NOMO-1 treated with dmso at 0.1 percent for 144 hours (cell line): ENCODE measurements around the gene EPSTI1.
A peak's percentile ranks its signal among the peaks of the same experiment; 100 is the strongest.
"Not testable (repeated sequence)": the region's sequence is repeated elsewhere in the genome, so short reads cannot be mapped to it uniquely, and the experiment has no call there.

ENCODE experiments used
- DNase-seq: peaks from one replicate; lab custom pipeline; 2025; ENCODE audit not compliant: unreplicated experiment; lab: John Stamatoyannopoulos, UW

Gene EPSTI1, protein sequence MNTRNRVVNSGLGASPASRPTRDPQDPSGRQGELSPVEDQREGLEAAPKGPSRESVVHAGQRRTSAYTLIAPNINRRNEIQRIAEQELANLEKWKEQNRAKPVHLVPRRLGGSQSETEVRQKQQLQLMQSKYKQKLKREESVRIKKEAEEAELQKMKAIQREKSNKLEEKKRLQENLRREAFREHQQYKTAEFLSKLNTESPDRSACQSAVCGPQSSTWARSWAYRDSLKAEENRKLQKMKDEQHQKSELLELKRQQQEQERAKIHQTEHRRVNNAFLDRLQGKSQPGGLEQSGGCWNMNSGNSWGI

DNA sequence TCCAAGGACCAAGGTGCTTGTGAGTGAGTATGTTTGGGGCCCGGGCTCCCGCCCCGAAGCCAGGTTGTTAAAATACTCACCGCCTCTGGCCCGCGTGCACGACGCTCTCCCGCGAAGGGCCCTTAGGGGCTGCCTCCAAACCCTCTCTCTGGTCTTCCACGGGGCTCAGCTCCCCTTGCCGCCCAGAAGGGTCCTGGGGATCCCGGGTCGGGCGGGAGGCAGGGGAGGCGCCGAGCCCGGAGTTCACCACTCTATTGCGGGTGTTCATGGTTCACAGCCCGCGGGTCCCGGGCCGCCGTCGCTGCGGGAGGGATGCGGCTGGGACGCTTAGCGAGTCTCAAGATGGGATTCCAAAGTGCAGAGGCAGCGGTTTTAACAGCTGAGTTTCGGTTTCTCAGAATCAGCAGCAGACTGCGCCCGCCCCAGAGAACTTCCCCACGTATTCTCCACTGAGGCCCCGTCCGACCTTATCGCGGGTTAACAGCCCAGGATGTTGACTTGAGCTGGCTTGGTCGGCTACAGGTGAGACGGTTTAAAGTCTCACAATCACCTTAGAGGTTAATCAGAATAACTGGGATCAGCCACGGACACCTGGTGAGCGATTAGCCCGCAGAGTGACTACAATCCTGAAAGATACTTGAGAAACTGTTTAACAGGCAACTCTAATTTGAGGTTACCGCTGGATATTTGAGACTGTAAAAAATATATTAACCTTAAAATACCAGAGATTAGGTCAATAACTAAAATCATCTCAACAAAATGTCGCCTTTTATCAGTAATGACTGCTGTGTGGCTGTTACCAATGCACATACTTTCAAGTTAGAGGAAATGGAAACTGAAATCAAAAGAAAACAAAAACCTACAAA, at the start of gene EPSTI1:
EPSTI1 (minus strand) TSS at position 344 of the 866 bp plus-strand sequence; CDS start at position 268, 76 bp downstream.
- DNase-seq: peak; percentile 39

DNA sequence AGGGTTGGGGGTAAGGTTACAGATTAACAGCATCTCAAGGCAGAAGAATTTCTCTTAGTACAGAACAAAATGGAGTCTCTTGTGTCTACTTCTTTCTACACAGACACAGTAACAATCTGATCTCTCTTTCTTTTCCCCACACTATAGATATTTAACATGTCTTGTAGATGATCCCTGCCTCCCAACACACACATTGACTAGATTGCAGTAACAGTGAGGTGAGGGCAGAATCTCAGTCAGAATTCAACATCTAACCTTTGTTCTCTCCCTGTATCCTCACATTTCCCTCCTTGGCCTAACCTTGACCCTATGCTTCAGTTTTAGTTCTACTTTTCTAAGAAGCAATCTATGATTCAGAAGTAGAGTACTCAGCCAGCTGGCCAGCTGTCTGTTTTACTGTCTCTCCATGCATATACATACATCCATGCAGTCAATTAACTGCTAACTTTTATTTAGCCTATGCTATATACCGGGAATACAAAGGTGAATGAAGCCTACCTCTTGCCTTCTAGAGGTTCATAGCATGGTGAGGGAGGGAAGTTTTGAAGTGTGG, 49.4 kb upstream of the EPSTI1 start:
- DNase-seq: no peak

DNA sequence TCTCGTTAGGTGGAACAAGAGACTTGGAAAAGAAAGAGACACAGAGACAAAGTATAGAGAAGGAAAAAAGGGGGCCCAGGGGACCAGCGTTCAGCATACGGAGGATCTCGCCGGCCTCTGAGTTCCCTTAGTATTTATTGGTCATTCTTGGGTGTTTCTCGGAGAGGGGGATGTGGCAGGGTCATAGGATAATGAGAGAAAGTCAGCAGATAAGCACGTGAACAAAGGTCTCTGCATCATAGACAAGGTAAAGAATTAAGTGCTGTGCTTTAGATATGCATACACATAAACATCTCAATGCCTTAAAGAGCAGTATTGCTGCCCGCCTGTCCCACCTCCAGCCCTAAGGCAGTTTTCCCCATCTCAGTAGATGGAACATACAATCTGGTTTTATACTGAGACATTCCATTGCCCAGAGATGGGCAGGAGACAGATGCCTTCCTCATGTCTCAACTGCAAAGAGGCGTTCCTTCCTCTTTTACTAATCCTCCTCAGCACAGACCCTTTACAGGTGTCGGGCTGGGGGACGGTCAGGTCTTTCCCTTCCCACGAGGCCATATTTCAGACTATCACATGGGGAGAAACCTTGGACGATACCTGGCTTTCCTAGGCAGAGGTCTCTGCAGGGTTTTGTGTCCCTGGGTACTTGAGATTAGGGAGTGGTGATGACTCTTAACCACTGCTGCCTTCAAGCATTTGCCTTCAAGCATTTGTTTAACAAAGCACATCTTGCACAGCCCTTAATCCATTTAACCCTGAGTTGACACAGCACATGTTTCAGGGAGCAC, 48.7 kb upstream of the EPSTI1 start:
- DNase-seq: not testable (repeated sequence)

DNA sequence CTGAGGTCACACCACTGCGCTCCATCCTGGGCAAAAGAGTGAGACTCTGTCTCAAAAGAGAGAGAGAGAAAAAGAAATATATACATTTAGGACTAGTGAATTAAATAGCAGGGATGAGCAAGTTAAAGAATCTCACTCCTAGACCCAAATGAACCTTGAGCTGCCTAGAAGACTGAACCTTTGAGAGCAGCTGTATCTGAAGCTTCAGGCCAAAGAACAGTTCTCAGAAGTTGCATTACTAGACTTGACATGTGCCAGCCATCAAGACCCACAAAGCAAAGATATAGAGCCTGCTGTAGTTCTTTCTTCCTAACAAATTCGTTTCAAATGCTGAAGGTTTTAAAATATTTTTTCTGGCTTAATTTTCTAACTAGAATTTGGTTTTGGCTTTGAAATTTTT, 47.9 kb upstream of the EPSTI1 start:
- no peak for DNase-seq

DNA sequence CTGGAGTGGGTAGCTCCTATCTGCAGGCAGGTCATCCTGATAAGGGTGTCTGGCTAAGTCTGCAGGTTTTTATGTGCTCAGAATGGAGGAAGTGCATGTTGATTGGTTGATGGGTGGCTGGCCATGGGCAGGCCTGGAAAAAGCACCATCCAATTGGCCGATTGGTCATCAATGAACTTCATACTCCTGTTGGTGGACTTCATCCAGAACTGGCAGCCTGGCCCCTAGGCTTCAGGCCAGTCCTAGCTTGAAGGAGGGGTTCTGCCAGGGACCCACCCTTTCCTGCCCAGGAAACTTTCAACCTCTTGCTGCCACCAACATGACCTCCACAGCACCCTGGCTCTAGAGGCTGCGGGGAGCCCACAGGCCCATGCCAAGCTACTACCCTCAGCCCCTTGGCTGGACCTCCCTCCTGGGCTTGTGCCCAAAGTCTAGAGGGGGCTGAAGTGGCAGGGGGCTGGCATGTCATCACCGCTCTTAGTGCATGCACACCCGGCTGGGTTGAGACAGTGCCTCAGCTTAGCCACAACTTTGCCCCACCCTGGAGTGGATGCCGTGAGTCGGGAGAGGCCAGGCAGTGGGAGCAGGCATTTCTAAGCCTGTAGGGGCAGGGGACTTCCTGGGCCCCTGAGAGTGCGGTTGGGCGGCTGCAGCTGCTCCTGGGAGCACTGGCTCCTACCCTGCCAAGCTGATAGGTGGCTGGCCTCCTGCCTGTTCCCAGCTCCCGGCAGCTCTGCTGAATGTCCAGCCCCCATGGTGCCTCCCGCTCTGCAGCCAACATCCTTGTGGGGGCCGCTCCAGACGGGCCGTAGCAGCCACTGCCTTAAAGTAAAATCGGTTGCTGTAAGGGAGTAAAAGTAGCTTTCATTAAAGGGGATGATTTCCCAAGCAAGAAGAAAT, 44.6 kb upstream of the EPSTI1 start:
- no peak for DNase-seq

DNA sequence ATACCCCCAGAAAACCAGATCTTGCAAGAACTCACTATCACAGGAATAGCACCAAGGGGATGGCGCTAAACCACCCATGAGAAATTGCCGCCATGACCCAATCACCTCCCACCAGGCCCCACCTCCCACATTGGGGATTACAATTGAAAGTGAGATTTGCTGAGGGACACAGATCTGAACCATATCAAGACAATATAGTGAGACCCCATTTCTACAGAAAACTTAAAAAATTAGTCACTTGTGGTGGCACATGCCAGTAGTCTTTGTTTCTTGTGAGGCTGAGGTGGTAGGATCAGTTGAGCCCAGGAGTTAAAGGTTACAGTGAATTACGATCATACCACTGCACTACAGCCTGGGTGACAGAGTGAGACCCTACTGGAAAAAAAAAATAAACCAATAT, 41.0 kb upstream of the EPSTI1 start:
- no peak for DNase-seq

DNA sequence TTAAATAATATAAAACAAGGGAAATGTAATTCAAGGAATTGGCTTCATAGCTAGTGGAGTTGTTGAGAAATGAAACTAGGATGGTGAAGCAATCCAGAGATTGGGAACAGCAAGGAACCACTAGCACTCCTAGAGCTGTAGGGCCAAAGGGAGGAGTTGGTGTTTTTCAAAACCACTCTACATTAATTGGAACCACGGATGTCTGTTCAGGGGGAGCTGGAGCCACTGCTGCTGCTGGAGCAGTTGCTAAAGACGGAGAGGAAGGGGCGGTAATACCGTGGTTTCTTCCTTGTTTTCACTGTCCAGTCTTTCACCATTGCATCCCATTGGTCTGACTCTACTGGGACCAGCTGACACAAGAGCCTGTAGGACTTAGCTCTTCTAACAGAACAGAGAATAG, 39.8 kb upstream of the EPSTI1 start:
- DNase-seq: no peak

DNA sequence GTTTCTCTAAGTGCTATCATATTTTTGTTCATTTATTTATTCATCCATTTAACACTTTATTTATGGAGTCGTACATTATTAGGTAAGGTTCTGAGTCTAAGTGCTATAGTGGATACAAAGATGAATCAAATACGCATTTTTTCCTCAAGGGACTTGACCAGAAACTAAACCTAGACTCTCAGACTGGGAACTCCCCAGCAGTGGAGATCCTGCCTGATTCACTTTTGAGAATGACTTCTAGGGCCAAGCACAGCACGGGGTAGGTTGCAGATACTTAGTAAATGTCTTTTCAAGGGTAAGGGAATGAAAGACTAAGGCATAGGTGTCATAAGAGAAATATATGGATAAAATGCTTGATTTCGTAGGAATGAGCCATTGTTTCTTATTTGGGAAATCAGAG, 38.5 kb upstream of the EPSTI1 start:
- no peak for DNase-seq

DNA sequence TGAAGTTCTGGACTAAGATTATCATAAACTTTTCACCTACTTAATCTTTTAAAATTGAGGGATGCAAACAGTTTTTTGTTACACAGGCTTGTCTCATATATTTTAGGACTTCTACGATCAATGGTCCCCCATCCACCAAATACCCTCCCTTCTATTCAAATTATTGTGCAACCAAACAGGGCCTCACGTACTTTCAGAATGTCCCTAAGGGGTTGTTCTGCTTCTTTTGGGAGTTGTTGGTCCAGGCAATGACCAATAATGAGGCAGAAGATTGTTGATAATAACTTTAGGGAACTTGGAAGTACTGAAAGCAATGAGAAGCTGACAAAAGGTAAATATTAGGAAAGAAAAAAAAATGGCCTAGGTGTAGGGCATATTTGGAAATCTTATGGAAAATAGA, 34.2 kb upstream of the EPSTI1 start:
- DNase-seq: peak; percentile 12

DNA sequence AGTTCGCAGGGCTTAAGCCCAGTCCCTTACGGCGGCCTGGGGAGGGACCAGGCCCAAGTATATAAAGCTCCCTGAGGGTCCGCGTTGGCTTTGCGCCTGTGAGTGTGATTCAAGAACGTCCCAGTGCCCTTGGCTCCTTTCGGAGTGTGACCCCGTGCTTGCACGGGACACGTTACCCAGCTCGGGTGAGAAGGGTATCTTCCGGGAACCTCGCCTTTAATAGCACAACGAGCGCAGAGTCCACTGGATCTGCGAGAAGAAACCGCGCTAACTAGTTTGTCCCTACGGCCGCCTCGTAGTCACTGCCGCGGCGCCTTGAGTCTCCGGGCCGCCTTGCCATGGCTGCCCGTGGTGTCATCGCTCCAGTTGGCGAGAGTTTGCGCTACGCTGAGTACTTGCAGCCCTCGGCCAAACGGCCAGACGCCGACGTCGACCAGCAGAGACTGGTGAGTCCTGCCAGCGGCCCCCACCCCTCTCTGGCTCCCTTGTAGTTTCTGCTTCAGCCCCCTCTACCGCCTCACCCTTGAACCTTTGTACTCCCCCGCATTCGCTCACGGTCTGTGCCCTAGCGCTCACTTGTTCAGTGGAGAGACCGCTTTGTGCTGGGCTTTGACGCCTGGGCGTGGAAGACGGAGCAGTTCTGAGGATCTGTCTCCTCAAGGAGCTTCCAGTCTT, 31.4 kb upstream of the EPSTI1 start, which contains the start of gene DNAJC15:
DNAJC15 (plus strand) TSS at position 298 of the 675 bp plus-strand sequence; CDS start at position 339, 41 bp downstream.
- DNase-seq: peak; percentile 68

DNA sequence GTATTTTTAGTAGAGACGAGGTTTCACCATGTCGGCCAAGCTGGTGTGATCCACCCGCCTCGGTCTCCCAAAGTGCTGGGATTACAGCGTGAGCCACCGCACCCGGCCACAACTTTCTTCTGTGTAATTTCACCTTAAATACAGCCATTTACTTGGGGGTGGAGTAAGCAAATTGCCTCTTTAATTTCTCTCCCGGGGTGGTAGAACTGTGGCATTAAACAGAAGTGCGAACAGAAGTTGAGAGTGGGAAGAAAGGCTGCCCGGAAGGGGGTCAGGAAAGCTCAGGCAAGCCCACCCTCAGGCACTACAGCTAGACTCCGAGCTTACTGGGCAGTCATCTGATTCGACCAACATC, 30.9 kb upstream of the EPSTI1 start:
- DNase-seq: no peak

DNA sequence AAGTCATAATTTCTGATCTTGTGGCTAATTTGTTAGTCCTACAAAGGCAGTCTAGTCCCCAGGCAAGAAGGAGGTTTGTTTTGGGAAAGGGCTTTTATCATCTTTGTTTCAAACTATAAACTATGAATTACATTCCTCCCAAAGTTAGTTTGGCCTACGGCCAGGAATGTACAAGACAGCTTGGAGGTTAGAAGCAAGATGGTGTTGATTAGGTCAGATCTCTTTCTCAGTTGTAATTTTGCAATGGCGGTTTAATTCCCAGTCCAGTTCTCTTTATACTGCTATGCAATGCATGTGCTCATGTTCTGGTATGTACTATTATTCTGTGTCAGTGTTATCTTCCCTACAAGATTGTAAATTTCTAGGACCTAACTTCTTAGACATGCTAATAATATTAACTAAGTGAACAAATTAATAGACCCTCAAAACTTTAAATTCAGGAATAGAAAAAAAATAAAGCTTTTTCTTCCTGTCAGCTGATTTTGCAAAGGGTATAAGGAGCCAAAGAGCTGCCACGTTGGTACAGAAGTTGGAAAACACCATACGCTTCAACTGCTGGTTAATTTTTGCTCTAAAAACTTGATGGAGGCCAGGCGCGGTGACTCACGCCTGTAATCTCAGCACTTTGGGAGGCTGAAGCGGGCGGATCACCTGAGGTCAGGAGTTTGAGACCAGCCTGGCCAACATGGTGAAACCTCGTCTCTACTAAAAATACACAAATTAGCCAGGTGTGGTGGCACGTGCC, 30.1 kb upstream of the EPSTI1 start:
- DNase-seq: no peak

DNA sequence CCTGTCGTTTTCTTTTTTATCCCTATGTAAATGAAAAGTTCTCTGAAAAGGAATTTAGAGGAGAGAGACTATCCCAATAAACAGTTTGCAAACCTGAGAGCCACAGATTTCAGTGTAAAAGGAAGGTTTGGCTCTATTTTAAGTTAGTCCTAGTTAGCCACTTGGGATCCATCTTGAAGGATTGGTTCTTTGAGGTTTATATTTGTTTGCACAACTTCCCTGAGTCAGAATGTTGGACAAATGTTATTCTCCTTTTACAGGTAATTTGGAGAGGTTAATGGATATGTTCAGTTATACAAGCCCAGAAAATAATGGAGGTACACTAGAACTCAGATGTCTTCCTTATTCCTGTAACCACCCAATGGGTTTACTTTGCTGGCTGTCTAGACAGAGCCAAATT, 28.8 kb upstream of the EPSTI1 start:
- DNase-seq: no peak

DNA sequence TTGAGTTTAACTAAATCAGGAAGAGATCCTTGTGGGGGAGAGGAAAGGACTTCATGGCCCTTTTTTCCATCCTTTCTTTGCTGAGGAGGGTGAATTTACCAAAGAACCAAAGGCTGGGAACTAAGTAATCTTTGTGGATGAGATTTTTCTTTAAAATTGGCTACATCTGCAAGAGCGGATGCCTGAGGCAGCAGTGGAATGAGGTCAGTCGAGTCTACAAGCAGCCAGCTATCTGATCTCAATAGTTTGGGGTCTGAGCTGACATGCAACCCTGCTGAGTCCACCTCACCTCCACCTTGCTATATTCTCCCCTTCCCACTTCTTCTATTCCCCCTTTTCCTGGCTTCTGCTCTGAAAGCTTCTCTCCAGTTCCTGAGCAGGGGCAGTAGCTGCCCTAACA, 27.8 kb upstream of the EPSTI1 start:
- no peak for DNase-seq

DNA sequence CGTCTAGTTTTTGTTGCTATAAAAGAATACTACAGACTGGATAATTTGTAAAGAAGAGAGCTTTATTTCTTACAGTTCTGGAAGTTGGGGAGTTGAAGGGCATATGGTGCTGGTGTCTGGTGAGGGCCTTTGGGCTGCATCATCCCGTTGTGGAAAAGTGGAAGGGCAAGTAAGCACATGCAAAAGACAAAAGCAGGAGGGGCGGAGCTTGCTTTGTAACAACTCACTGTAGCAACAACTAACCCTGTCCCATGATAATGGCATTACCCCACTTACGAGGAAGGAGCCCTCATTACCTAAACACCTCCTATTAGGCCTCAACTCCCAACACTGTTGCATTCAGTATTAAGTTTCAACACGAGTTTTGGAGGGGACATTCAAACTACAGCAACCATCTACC, 24.2 kb upstream of the EPSTI1 start:
- DNase-seq: no peak

DNA sequence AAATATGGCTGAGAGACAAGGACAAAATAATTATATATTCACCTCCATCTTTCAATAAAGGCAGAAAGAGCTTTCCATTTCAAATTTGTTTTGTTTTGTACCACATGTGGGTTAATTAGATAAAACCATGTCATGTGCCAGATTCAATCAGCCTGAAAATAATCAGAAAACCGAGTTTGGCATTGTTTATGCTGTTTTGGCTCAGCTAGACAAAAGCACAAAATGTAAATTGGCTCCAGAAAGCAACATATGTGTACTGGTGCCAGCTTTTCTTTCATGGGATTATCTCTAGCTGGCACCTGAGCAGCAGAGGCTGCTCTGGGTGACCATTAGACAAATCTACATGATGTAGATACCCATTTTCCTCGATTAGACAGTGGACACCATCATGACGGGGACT, 22.1 kb upstream of the EPSTI1 start:
- no peak for DNase-seq

DNA sequence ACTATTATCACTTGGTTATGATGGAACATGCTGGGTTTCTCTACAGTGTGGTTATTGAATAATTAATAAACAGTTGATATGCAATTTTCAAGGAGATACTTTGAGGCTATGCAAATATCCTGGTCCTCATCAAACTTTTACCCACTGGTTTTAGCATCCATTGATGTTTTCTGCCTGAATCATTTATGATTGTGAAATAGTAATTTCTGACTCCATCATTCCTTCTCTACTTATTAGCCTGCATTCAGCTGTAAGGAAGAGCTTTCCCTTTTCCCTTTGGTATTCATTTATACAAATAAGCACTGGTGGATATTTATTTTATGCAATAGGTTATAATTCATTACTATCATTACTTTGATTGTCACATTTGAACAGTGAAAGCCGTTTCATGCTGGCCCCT, 17.5 kb upstream of the EPSTI1 start:
- no peak for DNase-seq

DNA sequence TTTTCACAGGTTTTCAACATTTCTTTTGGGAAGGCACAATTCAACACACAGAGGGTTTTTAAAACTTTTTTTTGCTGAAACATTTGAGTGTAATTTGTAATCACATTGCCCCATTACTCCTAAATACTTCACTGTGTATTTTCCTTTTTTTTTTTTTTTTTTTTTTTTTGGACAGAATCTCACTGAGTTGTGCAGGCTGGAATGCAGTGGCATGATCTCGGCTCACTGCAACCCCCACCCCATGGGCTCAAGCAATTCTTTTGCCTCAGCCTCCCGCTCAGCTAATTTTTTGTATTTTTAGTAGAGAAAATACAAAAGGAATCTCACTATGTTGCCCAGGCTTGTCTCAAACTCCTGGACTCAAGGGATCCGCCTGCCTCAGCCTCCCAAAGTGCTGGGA, 16.6 kb upstream of the EPSTI1 start:
- no peak for DNase-seq
